ENCODE measurements around the gene RSU1.
"Not testable (repeated sequence)": the region's sequence is repeated elsewhere in the genome, so short reads cannot be mapped to it uniquely, and the experiment has no call there.

RSU1 gene

DNA sequence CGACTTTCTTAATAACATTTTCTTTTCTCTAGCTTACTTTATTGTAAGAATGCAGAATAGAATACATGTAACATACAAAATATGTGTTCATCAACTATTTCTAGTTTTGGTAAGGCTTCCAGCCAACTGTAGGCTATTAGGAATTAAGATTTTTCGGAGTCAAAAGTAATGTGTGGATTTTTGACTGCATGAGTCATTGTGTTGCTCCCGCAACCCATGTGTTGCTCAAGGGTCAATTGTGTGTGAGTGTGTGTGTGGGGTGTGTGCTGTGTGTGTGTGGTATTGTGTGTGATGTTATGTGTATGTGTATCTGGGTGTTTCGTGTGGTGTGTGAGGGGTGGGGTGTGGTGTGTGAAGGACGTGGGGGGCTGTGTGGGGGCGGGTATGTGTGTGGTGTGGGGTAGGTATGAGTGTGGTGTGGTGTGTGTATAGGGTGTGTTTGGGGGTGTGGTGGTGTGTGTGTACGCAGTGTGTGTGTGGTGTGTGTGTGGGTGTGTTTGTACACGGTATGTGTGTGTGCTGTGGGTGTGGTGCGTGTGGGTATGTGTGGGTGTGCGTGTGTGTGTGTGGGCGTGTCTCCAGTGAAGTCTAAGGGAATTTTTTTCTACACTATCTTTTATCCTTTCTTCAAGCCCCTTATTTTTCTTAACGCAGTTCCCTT lies 60.5 kb downstream of the RSU1 start:
- TF ChIP-seq ZFX (IDR thresholded peaks at IDR 0.05), result no peak
- TF ChIP-seq, protein P1, sequence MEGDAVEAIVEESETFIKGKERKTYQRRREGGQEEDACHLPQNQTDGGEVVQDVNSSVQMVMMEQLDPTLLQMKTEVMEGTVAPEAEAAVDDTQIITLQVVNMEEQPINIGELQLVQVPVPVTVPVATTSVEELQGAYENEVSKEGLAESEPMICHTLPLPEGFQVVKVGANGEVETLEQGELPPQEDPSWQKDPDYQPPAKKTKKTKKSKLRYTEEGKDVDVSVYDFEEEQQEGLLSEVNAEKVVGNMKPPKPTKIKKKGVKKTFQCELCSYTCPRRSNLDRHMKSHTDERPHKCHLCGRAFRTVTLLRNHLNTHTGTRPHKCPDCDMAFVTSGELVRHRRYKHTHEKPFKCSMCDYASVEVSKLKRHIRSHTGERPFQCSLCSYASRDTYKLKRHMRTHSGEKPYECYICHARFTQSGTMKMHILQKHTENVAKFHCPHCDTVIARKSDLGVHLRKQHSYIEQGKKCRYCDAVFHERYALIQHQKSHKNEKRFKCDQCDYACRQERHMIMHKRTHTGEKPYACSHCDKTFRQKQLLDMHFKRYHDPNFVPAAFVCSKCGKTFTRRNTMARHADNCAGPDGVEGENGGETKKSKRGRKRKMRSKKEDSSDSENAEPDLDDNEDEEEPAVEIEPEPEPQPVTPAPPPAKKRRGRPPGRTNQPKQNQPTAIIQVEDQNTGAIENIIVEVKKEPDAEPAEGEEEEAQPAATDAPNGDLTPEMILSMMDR (conservative IDR thresholded peaks at IDR 0.05), result no peak
- no peak overlapping the region for H3K27ac ChIP-seq

DNA sequence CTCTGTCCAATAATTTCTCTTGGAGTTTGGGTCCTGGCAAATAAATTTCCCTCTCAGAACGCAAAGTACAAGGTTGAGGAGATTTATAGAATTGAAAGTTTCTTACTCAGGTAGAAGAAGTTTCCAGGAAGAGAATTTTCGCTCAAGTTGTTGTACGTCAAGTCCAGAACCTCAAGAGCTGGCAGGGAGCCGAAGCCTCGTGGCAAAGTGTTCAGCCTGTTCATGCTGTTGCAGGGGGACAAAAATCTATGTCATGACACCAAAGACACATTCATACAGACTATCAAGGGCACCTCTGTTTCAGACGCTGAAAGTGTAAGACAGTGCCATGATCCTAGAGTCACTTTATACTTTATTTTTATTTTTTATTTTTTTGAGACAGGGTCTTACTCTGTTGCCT lies 62.5 kb downstream of the RSU1 start:
- TF ChIP-seq, protein P1 (conservative IDR thresholded peaks at IDR 0.05), result no peak
- no peak for TF ChIP-seq ZFX (IDR thresholded peaks at IDR 0.05)
- H3K27ac ChIP-seq, result no peak overlapping the region

DNA sequence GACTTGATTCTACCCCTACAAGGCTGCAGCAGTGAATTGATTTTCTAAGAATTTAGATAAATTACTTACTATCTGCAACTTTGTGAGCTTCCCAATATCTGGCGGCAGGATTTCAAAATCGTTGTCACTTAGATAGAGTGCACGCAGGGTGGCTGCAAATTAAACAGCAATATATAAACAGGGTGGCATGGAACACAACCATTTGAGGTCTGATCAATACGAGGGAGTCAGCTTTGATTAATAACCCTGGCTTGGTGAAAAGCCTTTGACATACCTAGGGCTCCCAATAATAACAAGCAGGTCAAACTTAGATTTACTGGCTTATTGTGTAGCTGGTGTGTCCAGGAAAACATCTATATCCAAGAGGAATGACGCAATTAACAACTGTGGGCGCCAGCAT lies 64.4 kb downstream of the RSU1 start:
- not testable (repeated sequence) for H3K27ac ChIP-seq

DNA sequence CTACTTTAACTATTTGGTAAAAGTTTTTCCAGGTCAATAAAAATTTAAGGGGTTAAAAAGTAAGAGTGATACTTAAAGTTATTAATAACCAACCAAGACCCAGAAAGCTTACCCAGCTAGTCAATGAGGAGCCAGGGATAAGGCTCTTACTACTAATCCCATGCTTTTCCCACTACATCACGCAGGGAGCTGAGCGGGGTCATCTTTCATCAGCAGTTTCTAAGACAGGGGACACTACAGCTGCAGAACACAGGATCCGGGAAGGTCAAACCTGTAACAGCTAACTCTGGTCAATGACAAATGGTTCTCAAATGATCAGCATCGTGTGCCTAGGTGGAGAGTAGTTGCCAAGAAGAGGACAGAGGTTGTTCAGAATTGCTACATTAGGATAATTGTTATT lies 65.1 kb downstream of the RSU1 start:
- TF ChIP-seq, protein P1 (conservative IDR thresholded peaks at IDR 0.05), result no peak
- no peak for TF ChIP-seq ZFX (IDR thresholded peaks at IDR 0.05)

DNA sequence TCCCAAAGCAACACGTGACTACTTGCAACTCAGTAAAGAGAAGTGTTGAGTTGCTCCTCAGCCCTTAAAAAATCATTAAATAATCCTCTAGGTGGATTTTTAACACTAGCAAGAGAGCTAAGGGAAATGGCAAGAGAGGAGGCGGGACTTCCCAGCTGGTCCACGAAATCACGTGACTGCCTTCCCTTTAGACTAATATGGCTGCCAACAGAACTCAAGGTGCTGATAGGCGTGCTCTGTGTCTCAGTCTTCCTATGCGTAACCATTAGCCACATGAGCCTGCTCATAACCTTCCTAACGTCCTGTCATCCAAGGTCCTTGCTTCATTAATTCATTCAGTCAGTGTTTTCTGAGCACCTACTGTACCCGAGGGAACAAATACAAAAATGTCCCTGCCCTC lies 66.0 kb downstream of the RSU1 start:
- TF ChIP-seq, protein P1 (conservative IDR thresholded peaks at IDR 0.05), result no peak
- TF ChIP-seq ZFX (IDR thresholded peaks at IDR 0.05), result no peak
- H3K27ac ChIP-seq, result no peak overlapping the region

More for the DNA sequence above, 65.1 kb downstream of the RSU1 start:
- no peak overlapping the region for H3K27ac ChIP-seq

DNA sequence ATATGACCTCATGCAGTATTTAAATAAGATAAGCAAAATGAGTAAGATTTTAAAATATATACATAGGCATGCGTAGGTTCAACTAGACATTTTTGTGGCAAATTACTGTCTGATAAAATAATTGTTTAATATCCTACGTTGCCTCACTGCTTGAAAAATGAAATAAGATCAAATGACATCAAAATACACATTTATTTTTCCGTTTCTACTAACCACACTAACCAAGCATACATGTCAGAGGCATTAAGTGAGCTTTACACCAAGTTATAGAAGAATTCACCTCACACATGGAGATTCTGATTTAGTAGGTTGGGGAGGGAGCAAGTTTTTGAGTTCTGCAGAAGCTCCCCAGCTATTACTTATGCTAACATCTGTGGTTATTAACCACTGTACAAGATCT lies 66.8 kb downstream of the RSU1 start:
- TF ChIP-seq, protein P1 (conservative IDR thresholded peaks at IDR 0.05), result no peak
- TF ChIP-seq ZFX (IDR thresholded peaks at IDR 0.05), result no peak
- no peak overlapping the region for H3K27ac ChIP-seq

DNA sequence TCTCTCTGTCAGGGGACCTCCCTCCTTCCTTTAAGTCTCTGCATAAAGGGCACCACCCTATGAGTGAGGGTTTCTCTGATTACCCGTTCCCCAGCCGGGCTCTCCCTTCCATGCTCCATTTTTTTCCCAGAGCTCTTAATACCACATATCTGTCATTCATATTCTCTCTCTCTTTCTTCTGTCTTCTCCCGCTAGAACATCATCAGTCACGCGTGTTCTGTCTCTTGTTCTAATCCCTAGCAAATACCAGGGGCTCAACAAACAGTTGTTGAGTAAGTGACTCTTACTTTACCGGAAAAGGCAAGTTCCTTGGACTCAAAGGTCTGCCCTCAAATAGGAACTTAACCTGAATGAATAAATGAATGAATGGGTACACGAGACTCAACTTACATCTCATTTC lies 68.5 kb downstream of the RSU1 start:
- no peak overlapping the region for H3K27ac ChIP-seq
- TF ChIP-seq ZFX (IDR thresholded peaks at IDR 0.05), result no peak
- TF ChIP-seq, protein P1 (conservative IDR thresholded peaks at IDR 0.05), result no peak

DNA sequence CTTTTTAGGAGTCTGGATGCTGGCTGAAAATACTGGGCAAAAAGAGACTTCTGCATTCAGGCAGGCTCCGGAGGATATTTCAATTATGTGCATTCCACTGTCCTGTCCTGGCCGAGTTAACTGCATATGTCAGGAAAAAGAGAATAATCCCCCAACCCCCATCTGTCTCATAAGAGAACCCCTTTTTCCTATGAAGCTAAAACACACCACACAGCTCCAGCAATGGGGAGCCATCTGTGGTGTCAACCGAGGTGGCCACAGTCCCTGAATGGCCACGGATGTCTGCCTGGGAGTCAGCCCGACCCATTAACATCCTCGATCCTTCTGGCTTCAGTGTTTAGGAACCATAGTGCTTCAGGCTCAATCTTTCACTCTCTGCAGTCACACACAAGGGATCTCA lies 70.4 kb downstream of the RSU1 start:
- TF ChIP-seq ZFX (IDR thresholded peaks at IDR 0.05), result no peak
- TF ChIP-seq, protein P1 (conservative IDR thresholded peaks at IDR 0.05), result no peak
- H3K27ac ChIP-seq, result no peak overlapping the region

Data from C4-2B (cell line).